GM18870 (cell line): ENCODE measurements around the gene CLECL1.

Experiments
- ATAC-seq: cut with Tn5 transposase; IDR thresholded peaks from one replicate; pipeline ENCODE4 v1.9.1; 2021; ENCODE audit warnings: moderate library complexity; ENCODE audit not compliant: unreplicated experiment

Gene CLECL1

DNA sequence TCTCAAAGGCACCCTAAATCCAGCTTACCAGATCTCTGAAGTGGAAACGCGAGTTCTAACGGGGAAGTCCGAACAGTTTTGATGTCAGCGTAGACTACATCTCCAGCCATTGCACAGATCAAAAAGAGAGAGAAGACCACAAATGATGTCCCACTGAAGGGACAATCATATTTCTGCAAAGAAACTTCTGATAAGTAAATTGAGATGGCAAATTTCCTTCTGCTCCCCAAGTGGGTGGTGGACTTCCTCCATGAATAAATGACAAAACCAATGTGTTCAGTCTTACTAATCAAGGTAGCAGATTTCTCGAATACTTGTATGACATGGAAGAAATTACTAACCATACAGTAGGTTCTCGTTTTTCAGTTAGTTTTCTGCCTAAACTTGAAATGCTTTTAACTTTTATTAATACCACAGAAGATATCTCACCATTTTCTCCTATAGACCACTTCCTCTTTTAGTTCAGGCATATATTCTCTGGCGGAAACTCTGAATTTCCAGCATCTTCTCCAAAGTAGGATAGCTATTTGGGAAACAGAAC lies at the start of gene CLECL1:
TSS of gene CLECL1 (minus strand) at position 177 of the 541 bp plus-strand sequence.
- peak; percentile 32 for ATAC-seq

DNA sequence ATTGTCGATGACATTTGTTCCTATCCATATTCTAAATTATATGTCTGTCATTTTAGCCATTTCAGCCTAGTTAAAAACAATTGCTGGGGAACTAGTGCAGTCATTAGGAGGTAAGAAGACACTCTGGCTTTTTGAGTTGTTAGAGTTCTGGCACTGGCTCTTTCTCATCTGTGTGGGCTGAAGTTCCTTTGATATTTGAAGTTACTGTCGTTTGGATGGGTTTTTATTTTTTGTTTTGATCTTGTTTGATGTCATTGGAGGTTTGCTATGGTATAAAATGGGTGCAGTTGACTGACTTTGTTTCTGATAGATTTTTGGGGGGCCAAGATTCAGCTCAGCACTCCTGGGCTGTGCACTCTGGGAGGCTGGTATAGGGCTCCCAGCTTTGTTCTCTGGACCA lies 48.5 kb upstream of the CLECL1 start:
- no peak for ATAC-seq

GRCh38 chr12:9779209-9779608 lies 46.3 kb upstream of the CLECL1 start:
- ATAC-seq: no peak

DNA sequence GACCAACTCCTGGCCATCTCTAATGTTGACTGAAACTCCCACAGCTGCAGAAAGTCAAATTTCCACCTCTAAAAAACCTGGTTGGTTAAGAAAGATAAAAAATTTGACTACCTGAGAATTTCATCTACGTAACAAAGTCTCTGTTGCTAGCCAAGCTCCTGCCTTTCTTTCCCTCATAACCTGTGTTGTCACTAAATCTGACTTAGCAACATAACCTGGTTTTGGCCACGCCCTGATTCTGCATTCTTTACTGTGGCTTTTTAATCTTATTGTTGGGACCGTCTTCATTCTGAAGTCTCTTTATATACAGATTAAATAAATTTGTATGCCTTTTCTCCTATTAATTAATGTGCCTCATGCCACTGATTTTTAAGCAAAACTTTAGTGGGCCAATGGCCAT lies 43.9 kb upstream of the CLECL1 start:
- no peak for ATAC-seq

- ATAC-seq: no peak
Measured at GRCh38 chr12:9773216-9773877, 40.5 kb upstream of the CLECL1 start.

DNA sequence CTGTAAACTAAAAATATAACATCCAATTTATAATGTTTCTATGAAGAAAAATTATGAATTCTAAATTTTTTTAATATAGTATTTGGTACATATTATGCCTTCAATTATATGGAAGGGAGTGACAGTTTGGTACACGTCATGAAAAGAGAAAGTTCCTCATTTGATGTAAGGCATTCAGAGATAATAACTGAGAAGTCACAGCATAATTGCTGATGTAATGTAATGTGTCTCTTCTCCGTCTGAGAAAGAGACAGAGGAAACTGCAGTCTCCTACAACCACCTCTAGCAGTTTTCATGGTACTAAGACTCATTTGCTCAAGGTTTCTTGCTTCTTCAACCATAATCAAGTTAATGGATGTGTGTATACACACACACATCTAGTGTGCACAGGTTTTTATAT lies 30.1 kb upstream of the CLECL1 start:
- ATAC-seq: no peak

DNA sequence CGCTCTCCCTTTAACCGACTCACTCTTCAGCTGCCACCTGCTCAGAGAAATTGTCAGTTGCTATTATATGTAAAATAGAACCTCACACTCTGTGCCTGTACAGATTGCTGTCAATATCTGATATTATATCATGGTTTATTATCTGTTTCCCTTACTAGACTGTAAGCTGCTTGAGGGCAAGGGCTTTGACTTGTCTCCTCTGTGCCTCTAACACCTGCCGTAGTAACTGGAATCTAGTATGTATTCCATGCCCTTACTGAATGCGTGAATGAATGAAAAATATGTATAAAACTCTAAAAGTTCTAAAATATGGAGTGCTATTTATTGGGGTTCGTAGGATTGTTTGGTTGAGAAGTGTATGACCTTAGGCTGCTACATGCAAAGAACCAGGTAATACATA lies 29.5 kb upstream of the CLECL1 start:
- ATAC-seq: no peak

DNA sequence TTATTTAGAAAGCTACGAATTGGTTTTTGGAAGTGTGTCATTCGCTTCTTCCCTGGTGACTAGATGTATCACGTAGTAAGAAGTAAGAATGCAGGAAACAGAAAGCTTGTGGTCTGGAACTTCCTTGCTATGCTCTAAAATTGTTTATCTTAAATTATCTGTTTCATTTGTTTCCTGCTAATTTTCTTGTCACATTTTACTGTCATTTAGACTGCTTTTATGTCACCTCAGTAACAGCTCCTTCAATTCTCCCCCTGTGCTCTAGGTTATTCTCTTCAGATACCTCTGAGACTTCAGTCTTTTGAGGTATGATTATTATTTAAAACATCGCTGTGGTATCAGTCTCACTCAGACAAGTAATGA lies 28.5 kb upstream of the CLECL1 start:
- ATAC-seq: no peak

DNA sequence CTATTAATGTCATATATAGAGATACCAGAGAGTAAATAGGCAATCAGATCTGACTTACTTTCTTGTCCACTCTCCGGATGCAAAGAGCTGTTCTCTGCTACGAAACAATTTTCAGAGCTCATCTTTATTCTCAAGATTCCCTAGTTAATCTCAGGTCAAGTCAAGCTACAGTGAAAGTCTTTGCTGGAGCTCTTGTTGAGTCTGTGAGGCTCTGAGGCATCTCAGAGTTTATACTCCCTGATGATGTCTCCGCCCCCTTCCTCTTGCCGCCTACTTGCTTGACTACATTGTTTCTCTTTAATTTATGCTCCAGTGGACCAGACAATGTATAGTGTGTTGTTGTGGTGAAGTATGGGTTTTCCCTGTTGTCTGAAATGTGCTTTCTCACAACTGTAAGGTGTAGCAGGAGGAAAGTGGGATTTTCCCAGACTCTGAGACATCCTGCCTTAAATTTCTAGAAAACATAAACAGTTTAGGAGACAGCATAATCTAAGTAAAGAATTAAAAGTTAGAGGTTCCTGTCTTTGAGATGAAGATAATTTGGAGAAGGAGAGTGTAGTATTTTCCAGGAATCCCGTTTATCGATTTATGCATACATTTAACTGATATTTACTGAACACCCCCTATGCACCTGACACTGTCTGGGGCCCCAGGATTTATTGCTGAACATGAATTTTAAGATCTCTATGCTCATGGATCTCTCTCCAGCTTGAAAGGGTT lies 28.0 kb upstream of the CLECL1 start, which contains the start of gene CD69:
TSS of gene CD69 (minus strand) at position 203 of the 720 bp plus-strand sequence. CDS start at position 122, 81 bp downstream.
- ATAC-seq: peak; percentile 32

DNA sequence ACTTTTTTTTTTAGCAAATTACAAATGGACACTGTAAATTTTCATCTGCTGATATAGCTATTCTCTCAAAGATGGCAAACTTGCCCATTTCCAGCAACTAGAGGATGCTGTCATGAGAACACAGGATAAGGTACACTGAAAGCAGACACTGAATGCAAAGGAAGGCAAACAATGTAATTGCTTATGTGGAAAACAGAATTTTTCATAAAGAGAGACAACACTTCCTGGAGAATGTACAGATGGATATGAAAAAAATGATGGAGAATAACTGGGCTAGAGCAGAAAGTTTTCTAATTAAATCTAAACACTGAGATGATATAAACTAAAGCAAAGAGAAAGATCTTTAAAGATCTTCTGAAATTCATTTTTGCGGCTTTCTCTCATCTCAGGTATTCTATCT lies 27.2 kb upstream of the CLECL1 start:
- ATAC-seq: no peak

- no peak for ATAC-seq
Measured at GRCh38 chr12:9759694-9760093, 26.8 kb upstream of the CLECL1 start.

DNA sequence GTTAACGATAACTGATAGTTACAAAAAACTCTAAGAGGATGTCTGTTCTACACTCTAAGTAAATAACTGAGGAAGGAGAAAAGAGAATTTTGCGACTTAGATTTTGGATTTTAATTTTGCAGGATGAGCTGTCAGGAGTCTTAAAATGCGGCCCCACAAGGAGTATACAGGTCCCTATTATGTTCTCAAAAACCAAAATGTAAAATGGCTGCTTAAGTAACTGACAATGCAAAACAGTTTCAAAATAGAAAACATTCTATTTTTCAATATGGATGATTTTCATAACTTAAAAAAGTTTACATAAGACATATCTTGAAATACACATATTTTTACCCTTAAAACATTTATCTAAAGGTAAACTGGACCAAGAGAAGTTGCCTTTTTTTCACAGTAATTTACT lies 25.2 kb upstream of the CLECL1 start:
- ATAC-seq: no peak

DNA sequence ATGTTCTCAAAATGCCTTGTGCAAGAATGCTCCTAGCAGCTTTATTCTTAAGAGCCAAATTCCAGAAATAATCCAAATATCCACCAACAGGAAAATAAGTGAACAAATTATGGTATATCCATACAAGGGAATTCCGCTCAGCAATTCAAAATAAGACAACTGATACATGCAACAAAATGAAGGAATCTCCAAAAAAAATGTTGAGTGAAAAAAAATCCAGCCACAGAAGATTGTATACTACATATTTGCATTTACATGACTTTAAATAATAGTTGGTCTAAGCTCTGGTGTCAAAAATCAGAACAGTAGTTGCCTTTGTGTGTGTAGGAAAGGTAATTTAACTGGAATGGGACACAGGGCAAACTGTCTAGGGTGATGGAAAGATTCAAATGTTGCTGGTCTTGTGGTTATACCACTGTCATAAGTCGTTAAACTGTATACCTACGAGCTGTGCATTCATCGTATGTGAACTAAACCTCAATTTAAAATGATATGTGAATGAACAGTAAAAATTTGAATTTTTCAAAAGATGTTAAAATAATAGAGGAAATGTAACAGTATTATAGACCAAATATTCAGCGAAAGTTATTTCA lies 24.6 kb upstream of the CLECL1 start:
- no peak for ATAC-seq

DNA sequence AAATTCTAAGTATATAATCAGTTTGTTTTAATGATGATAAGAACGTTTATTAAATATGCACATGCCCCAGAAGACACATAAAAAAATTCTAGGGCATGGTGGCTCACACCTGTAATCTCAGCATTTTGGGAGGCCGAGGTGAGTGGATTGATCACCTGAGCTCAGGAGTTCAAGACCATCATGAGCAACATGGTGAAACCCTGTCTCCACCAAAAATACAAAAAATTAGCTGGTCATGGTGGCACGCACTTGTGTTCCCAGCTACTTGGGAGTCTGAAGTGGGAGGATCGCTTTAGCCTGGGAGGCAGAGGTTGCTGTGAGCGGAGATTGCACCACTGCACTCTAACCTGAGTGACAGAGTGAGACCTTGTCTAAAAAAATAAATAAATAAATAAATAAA lies 23.8 kb upstream of the CLECL1 start:
- no peak for ATAC-seq

GRCh38 chr12:9756170-9756569 lies 23.3 kb upstream of the CLECL1 start:
- ATAC-seq: no peak

DNA sequence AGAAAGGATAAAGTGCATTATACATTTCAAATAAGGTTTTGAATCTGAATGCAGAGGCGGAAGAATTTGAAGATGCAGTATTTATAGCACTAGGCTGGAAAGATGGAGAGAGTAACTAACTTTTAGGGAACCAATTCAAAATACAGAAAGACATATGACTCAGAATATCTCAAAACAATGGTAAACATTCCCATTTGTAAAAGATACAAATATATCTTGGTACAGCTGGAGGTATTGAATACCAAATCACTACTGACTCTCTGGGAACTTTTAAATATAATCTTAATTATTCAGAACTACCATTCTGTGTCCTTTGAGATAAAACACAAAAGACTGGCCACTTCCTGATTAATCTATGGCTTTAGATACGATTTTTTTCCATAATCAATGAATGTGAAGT lies 22.7 kb upstream of the CLECL1 start:
- no peak for ATAC-seq

DNA sequence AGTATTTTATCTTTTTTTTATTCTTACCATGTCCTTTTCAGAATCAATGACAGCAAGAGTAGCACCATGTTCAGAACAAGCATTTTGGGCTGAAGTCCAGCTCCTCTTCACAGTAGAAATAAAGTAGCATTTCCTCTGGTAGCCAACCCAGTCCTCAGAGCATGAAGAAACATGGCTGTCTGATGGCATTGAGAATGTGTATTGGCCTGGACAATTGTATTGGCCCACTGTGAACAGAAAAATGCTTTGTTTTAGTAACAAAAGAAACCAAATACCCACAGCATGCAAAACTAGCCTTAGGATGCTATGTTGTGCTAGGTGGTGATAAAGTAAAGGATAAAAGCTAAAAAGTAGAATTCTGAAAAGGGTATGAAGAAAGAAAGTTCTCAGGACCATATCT lies 22.1 kb upstream of the CLECL1 start:
- no peak for ATAC-seq

DNA sequence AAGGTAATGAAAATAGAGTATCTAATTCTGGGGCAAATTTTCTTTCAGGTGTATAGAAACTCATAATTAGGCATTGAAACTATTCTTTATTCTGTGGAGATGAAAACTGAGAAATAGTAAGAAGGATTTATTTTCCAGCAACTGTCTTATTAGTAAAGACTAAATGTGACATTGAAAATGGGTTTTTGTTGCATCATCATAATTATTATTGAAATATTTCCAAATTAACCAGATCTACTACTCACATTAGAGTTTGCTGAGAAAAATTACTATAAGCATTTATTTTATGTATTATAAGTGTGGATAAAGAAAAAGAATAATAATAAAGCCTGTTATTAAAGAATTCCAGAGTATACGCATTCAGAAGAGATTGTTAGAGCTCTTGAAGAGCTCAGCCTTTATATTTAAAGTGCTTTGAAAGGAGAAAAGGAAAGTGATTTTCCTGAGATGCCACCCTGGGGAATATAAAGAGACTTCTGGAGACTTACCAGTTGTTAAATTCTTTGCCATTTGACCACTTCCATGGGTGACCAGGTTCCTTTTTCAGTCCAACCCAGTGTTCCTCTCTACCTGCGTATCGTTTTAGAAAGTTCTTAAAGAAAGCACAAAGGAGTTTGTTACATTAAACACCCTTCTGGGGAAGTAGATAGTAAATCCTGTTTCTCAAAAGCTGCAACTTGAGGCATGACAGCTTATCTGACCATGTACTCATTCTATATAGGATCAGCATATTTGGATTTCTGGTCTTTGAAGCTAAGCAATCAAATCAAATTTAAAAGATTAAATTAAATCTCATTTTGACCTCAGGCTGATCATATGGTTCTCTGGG lies 21.4 kb upstream of the CLECL1 start:
- ATAC-seq: no peak

DNA sequence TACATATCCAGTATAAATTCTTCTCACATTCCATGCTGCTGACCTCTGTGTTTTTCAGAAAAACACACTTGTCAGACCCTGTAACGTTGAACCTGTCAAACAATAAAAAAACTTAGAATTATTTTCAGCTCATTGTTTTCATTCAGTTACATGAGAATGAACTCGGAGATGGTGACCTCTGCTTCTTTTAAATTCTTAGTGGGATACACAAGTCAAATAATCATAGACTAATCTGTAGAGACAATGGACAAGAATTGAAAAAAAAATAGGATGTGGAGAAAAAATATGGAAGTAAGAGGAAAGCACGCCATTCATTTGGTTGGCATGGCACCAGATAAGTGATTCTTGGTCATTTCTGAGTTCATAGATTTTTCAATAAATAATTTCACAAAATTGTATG lies 20.6 kb upstream of the CLECL1 start:
- no peak for ATAC-seq

GRCh38 chr12:9753073-9753472 lies 20.2 kb upstream of the CLECL1 start:
- no peak for ATAC-seq
